IMR-90 (cell line): ENCODE data around the gene EXT2. TPM values are rescaled to one million over a fixed set of nuclear protein-coding genes. Genes with fewer than 3 reads are reported as not detected.

Experiments
- ATAC-seq: fragments of 200-7000 bp; cut with Tn5 transposase; 2 replicates; pipeline ENCODE4 v1.9.1; 2020; ENCODE audit warnings: low read depth, mild to moderate bottlenecking, moderate library complexity
- BruUV-seq: library from RNA; stranded (reverse); fragments of 400-500 nt; replicated peaks from 2 replicates; lab custom pipeline; 2021; lab: Mats Ljungman, UMichigan
- CTCF ChIA-PET: fragments of 300-600 bp; formaldehyde crosslinking; extraction: SDS; loops from one replicate; lab custom pipeline; 2021; ENCODE audit warnings: antibody characterized with exemption; lab: Yijun Ruan, JAX
- POLR2A ChIA-PET: fragments of 300-600 bp; sonication (Branson Sonifier 250); formaldehyde crosslinking; loops from one replicate; lab custom pipeline; 2022; ENCODE audit warnings: antibody characterized with exemption; ENCODE audit not compliant: unreplicated experiment; lab: Charles Lee
- DNase-seq: peaks from one replicate; pipeline ENCODE4 v3.0.0; 2013
- H2AFZ ChIP-seq: replicated peaks from 2 replicates; pipeline ENCODE3; 2013; ENCODE audit warnings: low read length, mild to moderate bottlenecking; ENCODE audit not compliant: poor library complexity
- H2AK5ac ChIP-seq: 2 replicates; pipeline ENCODE4 v1.6.1; 2013; ENCODE audit warnings: low read depth, low read length, inconsistent platforms
- H2AK9ac ChIP-seq: replicated peaks from 2 replicates; pipeline ENCODE3; 2013; ENCODE audit warnings: mild to moderate bottlenecking, low read depth, low read length, moderate library complexity; ENCODE audit not compliant: poor library complexity
- H2BK120ac ChIP-seq: 2 replicates; pipeline ENCODE4 v1.6.1; 2013; ENCODE audit warnings: low read depth, low read length, inconsistent platforms
- H2BK15ac ChIP-seq: 3 replicates; pipeline ENCODE4 v1.6.1; 2013; ENCODE audit warnings: low read depth, low read length, inconsistent platforms
- H2BK20ac ChIP-seq: 2 replicates; pipeline ENCODE4 v1.6.1; 2013; ENCODE audit warnings: low read depth, mild to moderate bottlenecking, inconsistent platforms, low read length, moderate library complexity
- H2BK5ac ChIP-seq: 2 replicates; pipeline ENCODE4 v1.6.1; 2013; ENCODE audit warnings: mild to moderate bottlenecking, low read depth, low read length, inconsistent platforms; ENCODE audit not compliant: poor library complexity, severe bottlenecking
- H3K14ac ChIP-seq: replicated peaks from 2 replicates; pipeline ENCODE4 v1.6.1; 2013; ENCODE audit warnings: low read depth, low read length, inconsistent platforms
- H3K18ac ChIP-seq: 2 replicates; pipeline ENCODE4 v1.6.1; 2013; ENCODE audit warnings: low read depth, low read length, control low read depth
- H3K23ac ChIP-seq: 2 replicates; pipeline ENCODE4 v1.6.1; 2013; ENCODE audit warnings: low read depth, low read length, inconsistent platforms
- H3K27ac ChIP-seq: 2 replicates; pipeline ENCODE4 v1.5.1; 2013; ENCODE audit warnings: mild to moderate bottlenecking, control low read depth, low read length; ENCODE audit not compliant: insufficient read depth
- H3K27me3 ChIP-seq: 2 replicates; pipeline ENCODE4 v1.6.1; 2013; ENCODE audit warnings: low read length; ENCODE audit not compliant: control insufficient read depth, insufficient read depth
- H3K36me3 ChIP-seq: 2 replicates; pipeline ENCODE4 v1.6.1; 2013; ENCODE audit warnings: low read length, mixed read lengths; ENCODE audit not compliant: control insufficient read depth, insufficient read depth
- H3K4ac ChIP-seq: 2 replicates; pipeline ENCODE4 v1.6.1; 2013; ENCODE audit warnings: low read depth, low read length, inconsistent platforms
- H3K4me1 ChIP-seq: 2 replicates; pipeline ENCODE4 v1.6.1; 2013; ENCODE audit warnings: low read length, mixed read lengths; ENCODE audit not compliant: control insufficient read depth, insufficient read depth
- H3K4me2 ChIP-seq: 2 replicates; pipeline ENCODE4 v1.6.1; 2013; ENCODE audit warnings: low read depth, mild to moderate bottlenecking, control low read depth, low read length, moderate library complexity
- H3K4me3 ChIP-seq: 2 replicates; pipeline ENCODE4 v1.5.1; 2013; ENCODE audit warnings: low read depth, mild to moderate bottlenecking, control low read depth, low read length, moderate library complexity; ENCODE audit not compliant: insufficient read depth
- H3K56ac ChIP-seq: 2 replicates; pipeline ENCODE4 v1.6.1; 2013; ENCODE audit warnings: low read length, inconsistent platforms; ENCODE audit not compliant: insufficient read depth; ENCODE audit errors: extremely low read depth
- H3K79me1 ChIP-seq, 2 experiments: 2 replicates each; pipeline ENCODE4 v1.6.1; 2013; ENCODE audit warnings: low read length in 2 of 2, inconsistent platforms in 1 of 2, low read depth in 1 of 2
- H3K9ac ChIP-seq: 2 replicates; pipeline ENCODE4 v1.6.1; 2013; ENCODE audit warnings: low read depth, low read length, control low read depth
- H3K9me1 ChIP-seq: 2 replicates; pipeline ENCODE4 v1.6.1; 2013; ENCODE audit warnings: low read length, inconsistent platforms; ENCODE audit not compliant: insufficient read depth
- H3K9me3 ChIP-seq: 2 replicates; pipeline ENCODE4 v1.6.1; 2013; ENCODE audit warnings: low read length; ENCODE audit not compliant: control insufficient read depth, insufficient read depth
- H4K20me1 ChIP-seq: 2 replicates; pipeline ENCODE4 v1.6.1; 2013; ENCODE audit warnings: low read length, inconsistent platforms; ENCODE audit not compliant: insufficient read depth
- H4K5ac ChIP-seq: 2 replicates; pipeline ENCODE4 v1.6.1; 2013; ENCODE audit warnings: mild to moderate bottlenecking, low read depth, low read length, control low read depth
- H4K8ac ChIP-seq, 2 experiments: 2 replicates each; pipeline ENCODE4 v1.6.1; 2013; ENCODE audit warnings: low read depth in 2 of 2, low read length in 2 of 2, control low read depth in 1 of 2, inconsistent platforms in 1 of 2
- H4K91ac ChIP-seq: 2 replicates; pipeline ENCODE4 v1.6.1; 2013; ENCODE audit warnings: low read depth, low read length, inconsistent platforms; ENCODE audit not compliant: insufficient read depth
- BHLHE40 ChIP-seq: fragments of 150-350 bp; IDR thresholded peaks from 2 replicates; pipeline ENCODE4 v1.6.1; 2016; ENCODE audit warnings: mild to moderate bottlenecking, low read depth, low read length
- CEBPB ChIP-seq: IDR thresholded peaks from 2 replicates; pipeline ENCODE4 v1.6.1; 2012; ENCODE audit warnings: low read depth, low read length, improper control_type of control experiment
- CHD1 ChIP-seq: IDR thresholded peaks from 2 replicates; pipeline ENCODE4 v1.6.1; 2012; ENCODE audit warnings: low read depth, low read length, improper control_type of control experiment
- FOS ChIP-seq: fragments of 150-350 bp; IDR thresholded peaks from 2 replicates; pipeline ENCODE4 v1.6.1; 2016; ENCODE audit warnings: low read depth, low read length
- MAFK ChIP-seq: IDR thresholded peaks from 2 replicates; pipeline ENCODE4 v1.6.1; 2012; ENCODE audit warnings: low read depth, low read length, improper control_type of control experiment
- MAZ ChIP-seq: IDR thresholded peaks from 2 replicates; pipeline ENCODE4 v1.6.1; 2012; ENCODE audit warnings: low read depth, mild to moderate bottlenecking, low read length, improper control_type of control experiment, moderate library complexity, borderline replicate concordance
- MXI1 ChIP-seq: IDR thresholded peaks from 2 replicates; pipeline ENCODE4 v1.6.1; 2012; ENCODE audit warnings: low read depth, mild to moderate bottlenecking, low read length, moderate library complexity, borderline replicate concordance
- NFE2L2 ChIP-seq: fragments of 150-350 bp; IDR thresholded peaks from 2 replicates; pipeline ENCODE4 v1.6.1; 2016; ENCODE audit warnings: low read depth, mild to moderate bottlenecking, low read length
- POLR2A ChIP-seq: IDR thresholded peaks from 2 replicates; pipeline ENCODE4 v1.6.1; 2012; ENCODE audit warnings: mild to moderate bottlenecking, low read depth, low read length
- RAD21 ChIP-seq: IDR thresholded peaks from 2 replicates; pipeline ENCODE4 v1.6.1; 2012; ENCODE audit warnings: low read length, improper control_type of control experiment
- RCOR1 ChIP-seq: IDR thresholded peaks from 2 replicates; pipeline ENCODE4 v1.6.1; 2012; ENCODE audit warnings: mild to moderate bottlenecking, low read length, improper control_type of control experiment; ENCODE audit not compliant: insufficient replicate concordance
- RFX5 ChIP-seq: IDR thresholded peaks from 2 replicates; pipeline ENCODE4 v1.8.0; 2012; ENCODE audit warnings: low read depth, mild to moderate bottlenecking, low read length, moderate library complexity
- SMC3 ChIP-seq: fragments of 150-350 bp; IDR thresholded peaks from 2 replicates; pipeline ENCODE4 v1.6.1; 2016; ENCODE audit warnings: low read depth, mild to moderate bottlenecking, antibody characterized with exemption, low read length, moderate library complexity
- USF2 ChIP-seq: fragments of 150-350 bp; IDR thresholded peaks from 2 replicates; pipeline ENCODE4 v1.6.1; 2017; ENCODE audit warnings: mild to moderate bottlenecking, antibody characterized with exemption, low read length, low read depth
- WGBS, 2 experiments: methylation state at CpG; one replicate each; pipeline versions ENCODE4 v1.1.5 to v1.1.7; 2013; ENCODE audit warnings: missing lambda C conversion rate in 2 of 2; ENCODE audit not compliant: insufficient read length in 1 of 2; ENCODE audit errors: extremely low coverage in 2 of 2; 5-methylcytosine and 5-hydroxymethylcytosine counted together
- dilution Hi-C: fragments of 300-500 bp; cut with HindIII; formaldehyde crosslinking; loops from one replicate; pipeline ENCODE4 v1.14.3; 2018; ENCODE audit warnings: low sequenced_read_pairs; ENCODE audit not compliant: unreplicated experiment
- in situ Hi-C: fragments of 300-500 bp; cut with MboI; formaldehyde crosslinking; loops from 3 replicates; pipeline ENCODE4 v1.14.3; 2019; ENCODE audit warnings: low sequenced_read_pairs, inconsistent platforms, mixed read lengths
- intact Hi-C: fragments of 100-400 bp; cut with micrococcal nuclease; formaldehyde crosslinking; loops from 2 replicates; pipeline ENCODE4 v1.10.0; 2022
- polyA plus RNA-seq, 3 experiments: library from polyadenylated mRNA; depleted of rRNA; stranded (reverse); fragments of >200 nt; gene quantifications; 2 replicates each; pipeline ENCODE4 v1.2.3, GENCODE V29; 2012; ENCODE audit warnings: low replicate concordance in 1 of 3
- total RNA-seq: library from RNA; depleted of rRNA; stranded (reverse); fragments of >200 nt; gene quantifications from 2 replicates; pipeline ENCODE4 v1.2.3, GENCODE V29; 2012
- TF ChIP-seq, protein P1 (sequence below): fragments of 150-350 bp; IDR thresholded peaks from 2 replicates; pipeline ENCODE4 v1.6.1; 2016; ENCODE audit warnings: low read depth, mild to moderate bottlenecking, low read length, moderate library complexity, borderline replicate concordance

Gene EXT2
- total and polyA plus RNA-seq, 2 of the 4 experiments (the other 2 are of a cell fraction) = 75.0 to 85.3 TPM

GRCh38 chr11:44159848-44160721, 64.6 kb downstream of the EXT2 start:
- H3K9ac ChIP-seq = no peak overlapping the region
- H3K27me3 ChIP-seq = no peaks in the 10 kb centered on the region
- POLR2A ChIA-PET = no interaction called here
- ATAC-seq (no peak), DNase-seq (no peak)
- no peaks in the 10 kb centered on the region for H3K9me3 ChIP-seq
- in situ Hi-C loops = no loop called here
- H3K14ac ChIP-seq = no peak overlapping the region
- H2AFZ ChIP-seq = no peak overlapping the region
- H3K56ac ChIP-seq = no peak overlapping the region
- H3K79me1 ChIP-seq = peaks cover 0 to 4% of the 10 kb centered on the region in 2 experiments; a peak in 1 of 4 replicates
- H2AK5ac ChIP-seq = no peak overlapping the region
- H3K4me2 ChIP-seq = no peak overlapping the region
- BruUV-seq = no TSS peak
- no peak overlapping the region for H4K8ac ChIP-seq
- intact Hi-C loops = no loop called here
- no peaks in the 10 kb centered on the region; the same call in none of the 2 replicates for H3K36me3 ChIP-seq
- no peak overlapping the region for H2AK9ac ChIP-seq
- H3K4me3 ChIP-seq = no peak overlapping the region
- H4K20me1 ChIP-seq = no peaks in the 10 kb centered on the region; the same call in 1 of the 2 replicates
- H3K4me1 ChIP-seq = no peaks in the 10 kb centered on the region
- H2BK120ac ChIP-seq = no peak overlapping the region
- no peak overlapping the region for H3K27ac ChIP-seq
- no peak overlapping the region for H4K5ac ChIP-seq
- H3K9me1 ChIP-seq = no peaks in the 10 kb centered on the region
- 67 to 100% methylated on average over 1 of the region's 1 CpG for WGBS, 2 experiments
- H2BK20ac ChIP-seq = no peak overlapping the region
- H3K4ac ChIP-seq = no peak overlapping the region
- dilution Hi-C loops = no loop called here
- H2BK15ac ChIP-seq = no peak overlapping the region
- no peak overlapping the region for H2BK5ac ChIP-seq
- H4K91ac ChIP-seq = no peak overlapping the region
- CTCF ChIA-PET = no interaction called here
- no peak overlapping the region for H3K18ac ChIP-seq
- no peak overlapping the region for H3K23ac ChIP-seq
- TF ChIP-seq MAZ (no peak), NFE2L2 (no peak), BHLHE40 (no peak), MAFK (no peak), RFX5 (no peak), RCOR1 (no peak), SMC3 (no peak), USF2 (no peak), CHD1 (no peak), MXI1 (no peak), CEBPB (no peak), POLR2A (no peak), RAD21 (no peak), FOS (no peak)
- TF ChIP-seq, protein P1, sequence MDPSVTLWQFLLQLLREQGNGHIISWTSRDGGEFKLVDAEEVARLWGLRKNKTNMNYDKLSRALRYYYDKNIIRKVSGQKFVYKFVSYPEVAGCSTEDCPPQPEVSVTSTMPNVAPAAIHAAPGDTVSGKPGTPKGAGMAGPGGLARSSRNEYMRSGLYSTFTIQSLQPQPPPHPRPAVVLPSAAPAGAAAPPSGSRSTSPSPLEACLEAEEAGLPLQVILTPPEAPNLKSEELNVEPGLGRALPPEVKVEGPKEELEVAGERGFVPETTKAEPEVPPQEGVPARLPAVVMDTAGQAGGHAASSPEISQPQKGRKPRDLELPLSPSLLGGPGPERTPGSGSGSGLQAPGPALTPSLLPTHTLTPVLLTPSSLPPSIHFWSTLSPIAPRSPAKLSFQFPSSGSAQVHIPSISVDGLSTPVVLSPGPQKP = no peak
